ENCODE data around the gene C15orf40. TPM values are rescaled to one million over a fixed set of nuclear protein-coding genes. Genes with fewer than 3 reads are reported as not detected.

C15orf40 gene
- total RNA-seq, 2 donors from 2014 or later: 12.9 to 13.9 TPM

- no peak for ATAC-seq
- H3K27me3 Mint-ChIP-seq: no peaks in the 10 kb centered on the region
Measured at GRCh38 chr15:82960766-82961165, 50.7 kb downstream of the C15orf40 start.

DNA sequence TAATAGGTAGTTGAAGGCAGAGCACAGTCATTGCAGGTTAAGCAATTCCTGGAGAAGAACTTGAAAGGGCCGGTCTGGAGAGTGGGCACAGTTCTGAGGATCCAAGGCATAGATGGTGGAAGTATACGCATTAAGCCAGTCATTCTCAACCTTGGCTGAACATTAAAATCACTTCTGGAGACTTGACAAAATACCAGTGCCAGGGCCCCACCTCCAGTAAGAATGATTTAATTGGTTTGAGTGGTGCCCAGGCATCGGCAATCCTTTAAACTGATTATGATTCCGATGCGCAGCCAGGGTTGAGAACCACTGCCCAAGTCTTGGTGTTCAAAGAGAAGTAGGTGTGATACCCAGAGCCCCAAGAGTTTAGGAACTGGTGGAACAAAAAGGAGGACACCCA is 52.0 kb downstream of the C15orf40 start:
- H3K4me1 Mint-ChIP-seq: peaks cover 5% of the 10 kb centered on the region
- no peak for DNase-seq
- peaks cover 4% of the 10 kb centered on the region for H3K36me3 Mint-ChIP-seq (ENCODE audit: low read depth)
- no peak overlapping the region for H3K4me3 Mint-ChIP-seq
- no peaks in the 10 kb centered on the region for H3K27me3 Mint-ChIP-seq
- ATAC-seq: no peak
- H3K27ac Mint-ChIP-seq: no peak overlapping the region
- H3K9me3 ChIP-seq (ENCODE audit: control insufficient read depth, low read length, poor library complexity, severe bottlenecking): no peaks in the 10 kb centered on the region

More at GRCh38 chr15:82960766-82961165, 50.7 kb downstream of the C15orf40 start:
- peaks cover 4% of the 10 kb centered on the region for H3K36me3 Mint-ChIP-seq (ENCODE audit: low read depth)
- no peak for DNase-seq
- H3K4me3 Mint-ChIP-seq: no peak overlapping the region
- no peaks in the 10 kb centered on the region for H3K9me3 ChIP-seq (ENCODE audit: control insufficient read depth, low read length, poor library complexity, severe bottlenecking)
- peaks cover 5% of the 10 kb centered on the region for H3K4me1 Mint-ChIP-seq
- H3K27ac Mint-ChIP-seq: no peak overlapping the region

DNA sequence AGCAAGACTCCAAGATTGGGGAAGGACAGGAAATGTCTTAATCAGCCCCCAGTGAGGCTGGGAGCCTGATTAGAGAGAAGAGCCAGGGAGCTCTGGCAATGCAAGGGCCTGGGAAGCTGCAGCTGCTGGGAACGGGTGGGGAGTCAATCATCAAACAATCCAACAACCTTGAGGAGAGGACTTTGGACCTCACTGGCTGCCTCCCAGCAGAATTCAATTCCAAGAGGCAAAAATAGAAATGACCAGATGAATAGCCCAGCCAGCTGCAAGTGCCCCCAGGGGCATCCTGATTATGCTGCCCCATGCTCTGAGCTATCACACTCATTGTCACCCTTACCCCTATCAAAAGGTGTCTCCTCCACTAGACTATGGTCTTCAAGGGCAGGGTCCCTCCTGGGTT is 52.8 kb downstream of the C15orf40 start:
- H3K27ac Mint-ChIP-seq: no peak overlapping the region
- ATAC-seq (no peak), DNase-seq (no peak)
- peaks cover 5% of the 10 kb centered on the region for H3K4me1 Mint-ChIP-seq
- peaks cover 4% of the 10 kb centered on the region for H3K36me3 Mint-ChIP-seq (ENCODE audit: low read depth)
- no peaks in the 10 kb centered on the region for H3K27me3 Mint-ChIP-seq
- no peaks in the 10 kb centered on the region for H3K9me3 ChIP-seq (ENCODE audit: control insufficient read depth, low read length, poor library complexity, severe bottlenecking)
- no peak overlapping the region for H3K4me3 Mint-ChIP-seq

- H3K36me3 Mint-ChIP-seq (ENCODE audit: low read depth): no peaks in the 10 kb centered on the region
Measured at GRCh38 chr15:82952158-82953081, 59.0 kb downstream of the C15orf40 start, which contains the start of gene HOMER2. HOMER2 (minus strand) TSS chr15:82952720; CDS start chr15:82952535, 185 bp downstream.

GRCh38 chr15:82951472-82952157 is 59.8 kb downstream of the C15orf40 start:
- H3K27me3 Mint-ChIP-seq: peaks cover 13% of the 10 kb centered on the region
- ATAC-seq: no peak
- H3K4me3 Mint-ChIP-seq: peak overlapping the region; percentile 68
- no peaks in the 10 kb centered on the region for H3K9me3 ChIP-seq (ENCODE audit: control insufficient read depth, low read length, poor library complexity, severe bottlenecking)
- no peaks in the 10 kb centered on the region for H3K4me1 Mint-ChIP-seq
- H3K36me3 Mint-ChIP-seq (ENCODE audit: low read depth): peaks cover 2% of the 10 kb centered on the region
- no peak for DNase-seq
- no peak overlapping the region for H3K27ac Mint-ChIP-seq

More at GRCh38 chr15:82952158-82953081, 59.0 kb downstream of the C15orf40 start, which contains the start of gene HOMER2:
- ATAC-seq: peak; percentile 61
- no peak for DNase-seq
- Mint-ChIP-seq H3K27ac (no peak within 1 kb of the TSS), H3K4me3 (peak within 1 kb of the TSS; percentile 70), H3K4me1 (no peaks in the 10 kb centered on the region), H3K27me3 (peaks cover 6% of the 10 kb centered on the region)
- H3K9me3 ChIP-seq (ENCODE audit: control insufficient read depth, low read length, poor library complexity, severe bottlenecking): no peaks in the 10 kb centered on the region

GRCh38 chr15:82950746-82951370 is 60.6 kb downstream of the C15orf40 start:
- Mint-ChIP-seq H3K27ac (no peak overlapping the region), H3K27me3 (peaks cover 13% of the 10 kb centered on the region), H3K36me3 (ENCODE audit: low read depth) (peaks cover 2% of the 10 kb centered on the region), H3K4me3 (no peak overlapping the region), H3K4me1 (no peaks in the 10 kb centered on the region)
- no peaks in the 10 kb centered on the region for H3K9me3 ChIP-seq (ENCODE audit: control insufficient read depth, low read length, poor library complexity, severe bottlenecking)
- no peak for DNase-seq
- no peak for ATAC-seq

DNA sequence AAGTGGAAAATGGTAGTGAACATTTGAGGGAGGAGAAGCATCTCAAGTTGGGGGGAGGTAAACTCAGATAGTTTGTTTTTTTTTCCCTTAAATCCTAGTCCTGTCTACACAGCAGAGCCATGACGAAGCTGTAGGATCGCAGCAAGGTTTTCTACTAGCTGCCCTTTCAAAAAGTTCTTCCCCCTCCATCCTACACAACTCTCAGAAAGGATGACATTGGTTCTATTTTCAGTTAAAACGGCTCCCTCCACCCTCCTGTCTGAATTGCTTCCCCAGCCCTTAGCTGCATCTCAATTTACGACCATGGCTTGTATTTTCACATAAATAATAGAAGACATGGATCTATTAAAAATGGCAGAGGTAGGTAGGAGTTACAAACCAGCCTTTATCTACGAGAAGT is 61.1 kb downstream of the C15orf40 start:
- DNase-seq: no peak
- peaks cover 13% of the 10 kb centered on the region for H3K27me3 Mint-ChIP-seq
- no peak overlapping the region for H3K4me3 Mint-ChIP-seq
- H3K4me1 Mint-ChIP-seq: no peaks in the 10 kb centered on the region
- no peak overlapping the region for H3K27ac Mint-ChIP-seq
- H3K36me3 Mint-ChIP-seq (ENCODE audit: low read depth): peaks cover 2% of the 10 kb centered on the region
- no peaks in the 10 kb centered on the region for H3K9me3 ChIP-seq (ENCODE audit: control insufficient read depth, low read length, poor library complexity, severe bottlenecking)
- no peak for ATAC-seq

- ATAC-seq (no peak), DNase-seq (no peak)
- H3K4me3 Mint-ChIP-seq: no peak overlapping the region
- no peaks in the 10 kb centered on the region for H3K9me3 ChIP-seq (ENCODE audit: control insufficient read depth, low read length, poor library complexity, severe bottlenecking)
- H3K27me3 Mint-ChIP-seq: peaks cover 36% of the 10 kb centered on the region
- peaks cover 5% of the 10 kb centered on the region for H3K36me3 Mint-ChIP-seq (ENCODE audit: low read depth)
- H3K27ac Mint-ChIP-seq: no peak overlapping the region
- no peaks in the 10 kb centered on the region for H3K4me1 Mint-ChIP-seq
Measured at GRCh38 chr15:82946155-82946701, 65.2 kb downstream of the C15orf40 start.

- Mint-ChIP-seq H3K4me3 (no peak overlapping the region), H3K36me3 (ENCODE audit: low read depth) (peaks cover 5% of the 10 kb centered on the region)
- ATAC-seq: no peak
Measured at GRCh38 chr15:82945326-82945725, 66.1 kb downstream of the C15orf40 start.

DNA sequence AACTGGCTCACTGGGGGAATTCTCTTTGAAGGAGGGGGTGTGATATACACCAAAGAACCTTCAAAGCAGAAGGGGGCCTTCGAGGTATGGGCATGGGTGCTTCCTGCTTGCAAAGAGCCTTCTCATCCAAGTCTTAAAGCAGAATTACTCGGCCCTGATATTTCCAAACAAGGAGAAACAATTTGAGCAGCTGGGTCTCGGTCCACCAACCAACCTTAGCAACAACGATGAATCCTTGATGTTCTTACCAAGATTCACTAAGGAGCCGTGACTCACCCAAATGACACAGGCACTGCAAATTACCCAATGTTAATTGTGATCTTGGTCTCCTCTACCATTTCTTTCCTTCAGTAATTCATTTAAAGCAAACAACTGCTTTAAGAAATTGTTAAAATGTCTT is 66.6 kb downstream of the C15orf40 start:
- Mint-ChIP-seq H3K4me3 (no peak overlapping the region), H3K27me3 (peaks cover 37% of the 10 kb centered on the region), H3K4me1 (no peaks in the 10 kb centered on the region), H3K36me3 (ENCODE audit: low read depth) (peaks cover 5% of the 10 kb centered on the region), H3K27ac (no peak overlapping the region)
- ATAC-seq (no peak), DNase-seq (no peak)
- no peaks in the 10 kb centered on the region for H3K9me3 ChIP-seq (ENCODE audit: control insufficient read depth, low read length, poor library complexity, severe bottlenecking)

More at GRCh38 chr15:82945326-82945725, 66.1 kb downstream of the C15orf40 start:
- no peak for DNase-seq
- H3K27me3 Mint-ChIP-seq: peaks cover 37% of the 10 kb centered on the region
- no peaks in the 10 kb centered on the region for H3K4me1 Mint-ChIP-seq
- no peaks in the 10 kb centered on the region for H3K9me3 ChIP-seq (ENCODE audit: control insufficient read depth, low read length, poor library complexity, severe bottlenecking)
- no peak overlapping the region for H3K27ac Mint-ChIP-seq

- Mint-ChIP-seq H3K4me3 (no peak overlapping the region), H3K4me1 (no peaks in the 10 kb centered on the region), H3K27ac (no peak overlapping the region), H3K27me3 (peaks cover 41% of the 10 kb centered on the region), H3K36me3 (ENCODE audit: low read depth) (peaks cover 6% of the 10 kb centered on the region)
- H3K9me3 ChIP-seq (ENCODE audit: control insufficient read depth, low read length, poor library complexity, severe bottlenecking): no peaks in the 10 kb centered on the region
- ATAC-seq (no peak), DNase-seq (no peak)
Measured at GRCh38 chr15:82944056-82944455, 67.4 kb downstream of the C15orf40 start.

GRCh38 chr15:82943176-82943575 is 68.3 kb downstream of the C15orf40 start:
- H3K4me3 Mint-ChIP-seq: no peak overlapping the region
- H3K27me3 Mint-ChIP-seq: peaks cover 45% of the 10 kb centered on the region
- H3K27ac Mint-ChIP-seq: no peak overlapping the region
- no peak for ATAC-seq
- no peaks in the 10 kb centered on the region for H3K4me1 Mint-ChIP-seq
- no peak for DNase-seq
- no peaks in the 10 kb centered on the region for H3K9me3 ChIP-seq (ENCODE audit: control insufficient read depth, low read length, poor library complexity, severe bottlenecking)
- peaks cover 7% of the 10 kb centered on the region for H3K36me3 Mint-ChIP-seq (ENCODE audit: low read depth)

DNA sequence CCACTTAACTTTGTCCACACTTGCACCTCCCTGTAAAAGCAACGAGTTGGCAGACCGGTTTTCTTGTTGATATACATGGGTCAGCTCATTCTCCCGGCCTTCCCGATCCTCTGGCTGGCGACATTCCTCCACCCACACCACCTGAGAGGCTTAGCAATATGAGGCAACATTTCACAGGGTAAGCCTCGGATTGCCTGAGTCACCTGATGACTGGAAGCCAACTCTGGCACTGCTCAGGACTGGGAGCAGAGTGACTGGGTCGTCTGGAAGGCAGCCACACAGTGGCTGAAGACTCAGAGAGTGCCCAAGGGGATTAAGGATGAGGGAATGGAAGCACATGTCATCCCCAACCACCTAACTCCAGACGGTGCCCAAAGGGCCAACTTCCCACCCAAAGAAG is 68.7 kb downstream of the C15orf40 start:
- Mint-ChIP-seq H3K4me3 (no peak overlapping the region), H3K27ac (no peak overlapping the region), H3K27me3 (peaks cover 42% of the 10 kb centered on the region), H3K4me1 (no peaks in the 10 kb centered on the region), H3K36me3 (ENCODE audit: low read depth) (peaks cover 7% of the 10 kb centered on the region)
- no peak for DNase-seq
- H3K9me3 ChIP-seq (ENCODE audit: control insufficient read depth, low read length, poor library complexity, severe bottlenecking): no peaks in the 10 kb centered on the region
- ATAC-seq: no peak

Data from T-helper 17 cell (primary cell).